ENCODE data around the gene G6PC3.

- TF ChIP-seq GATA3 (IDR thresholded peaks at IDR 0.05; ENCODE audit: low read depth, low read length) (no peak), GATA2 (IDR thresholded peaks at IDR 0.05; ENCODE audit: low read depth, low read length) (peak; percentile 71)
Measured at GRCh38 chr17:44069974-44070454, 521 bp upstream of the G6PC3 start.

Measured in SH-SY5Y (cell line).